ENCODE measurements around the gene ZFPL1.
"Not testable (repeated sequence)": the region's sequence is repeated elsewhere in the genome, so short reads cannot be mapped to it uniquely, and the experiment has no call there.

The ZFPL1 gene

DNA sequence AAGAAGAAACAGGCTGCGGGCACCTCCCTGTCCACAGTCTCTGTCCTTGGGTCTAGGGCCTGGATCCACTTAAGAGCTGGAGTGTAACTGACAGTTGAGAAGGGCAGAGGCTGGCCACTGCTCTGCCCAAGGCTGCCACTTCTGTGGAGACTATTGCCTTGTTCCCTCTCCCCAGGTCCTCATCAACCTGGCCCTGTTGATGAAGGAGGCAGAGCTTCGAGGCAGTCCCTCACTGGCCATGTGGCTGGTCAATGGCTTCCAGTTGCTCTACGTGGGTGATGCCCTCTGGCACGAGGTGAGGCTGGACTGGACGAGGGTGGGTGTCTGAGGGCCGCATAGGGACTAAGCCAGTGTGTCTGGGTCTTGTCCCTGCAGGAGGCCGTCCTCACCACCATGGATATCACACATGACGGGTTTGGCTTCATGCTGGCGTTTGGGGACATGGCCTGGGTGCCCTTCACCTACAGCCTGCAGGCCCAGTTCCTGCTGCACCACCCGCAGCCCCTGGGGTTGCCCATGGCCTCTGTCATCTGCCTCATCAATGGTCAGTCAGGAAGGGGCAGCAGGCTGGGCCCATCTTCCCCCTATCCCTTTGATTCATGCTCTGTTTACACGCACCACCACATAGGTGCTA lies 30.6 kb downstream of the ZFPL1 start:
- no peak for DNase-seq (ENCODE audit: low spot score)

- no peak for DNase-seq (ENCODE audit: low spot score)
Observed at GRCh38 chr11:65115361-65116082, 31.5 kb downstream of the ZFPL1 start.

- no peak for DNase-seq (ENCODE audit: low spot score)
Observed at GRCh38 chr11:65116370-65117205, 32.6 kb downstream of the ZFPL1 start.

DNA sequence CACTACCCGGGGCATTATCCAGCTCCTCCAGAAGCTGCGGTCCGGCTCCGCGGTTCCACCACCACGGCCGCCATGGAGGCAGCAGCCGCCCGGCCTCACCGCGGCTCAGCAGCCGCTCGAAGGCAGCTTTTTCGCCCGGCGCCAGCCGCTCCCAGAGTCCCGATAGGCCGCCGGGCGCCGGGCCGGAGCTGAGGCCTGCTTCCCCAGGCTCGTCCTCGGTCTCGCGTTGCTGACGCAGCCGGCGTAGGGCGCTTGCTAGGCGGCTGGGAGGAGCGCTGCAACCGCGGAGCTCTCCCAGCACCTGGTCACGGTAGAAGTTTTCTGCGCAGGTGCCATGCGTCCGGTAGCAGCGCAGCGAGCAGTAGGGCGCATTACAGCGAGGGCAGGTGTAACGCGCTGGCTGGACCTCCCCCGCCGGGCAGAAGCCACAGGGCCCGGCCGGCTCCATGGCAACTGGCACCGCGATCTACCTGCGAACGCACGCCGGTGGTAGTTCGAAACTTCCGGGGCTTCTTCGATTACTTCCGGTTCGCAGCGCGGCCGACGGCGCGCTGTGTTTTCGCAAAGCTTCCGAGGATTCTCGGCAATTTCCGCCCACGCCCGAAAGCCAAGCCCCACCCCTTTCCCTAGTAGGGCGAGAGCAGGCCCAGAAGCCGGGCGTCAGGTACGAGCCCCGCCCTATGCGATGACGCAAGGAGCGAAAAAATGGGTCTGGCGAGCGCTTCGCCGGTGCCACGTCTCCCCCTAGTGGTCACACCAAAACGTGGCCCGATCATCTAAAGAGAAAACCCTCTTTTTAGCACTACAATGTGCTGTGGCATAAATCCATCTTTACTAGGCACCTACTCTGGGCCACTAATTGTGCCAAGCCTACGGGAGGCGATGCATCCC lies 33.4 kb downstream of the ZFPL1 start, which contains the start of gene ZNHIT2:
Gene ZNHIT2 (minus strand): TSS at position 496 of the 891 bp plus-strand sequence. CDS start 48 bp downstream, at position 448.
- peak; percentile 82 for DNase-seq (ENCODE audit: low spot score)

GRCh38 chr11:65118097-65118837 lies 34.2 kb downstream of the ZFPL1 start:
- DNase-seq (ENCODE audit: low spot score), result no peak

DNA sequence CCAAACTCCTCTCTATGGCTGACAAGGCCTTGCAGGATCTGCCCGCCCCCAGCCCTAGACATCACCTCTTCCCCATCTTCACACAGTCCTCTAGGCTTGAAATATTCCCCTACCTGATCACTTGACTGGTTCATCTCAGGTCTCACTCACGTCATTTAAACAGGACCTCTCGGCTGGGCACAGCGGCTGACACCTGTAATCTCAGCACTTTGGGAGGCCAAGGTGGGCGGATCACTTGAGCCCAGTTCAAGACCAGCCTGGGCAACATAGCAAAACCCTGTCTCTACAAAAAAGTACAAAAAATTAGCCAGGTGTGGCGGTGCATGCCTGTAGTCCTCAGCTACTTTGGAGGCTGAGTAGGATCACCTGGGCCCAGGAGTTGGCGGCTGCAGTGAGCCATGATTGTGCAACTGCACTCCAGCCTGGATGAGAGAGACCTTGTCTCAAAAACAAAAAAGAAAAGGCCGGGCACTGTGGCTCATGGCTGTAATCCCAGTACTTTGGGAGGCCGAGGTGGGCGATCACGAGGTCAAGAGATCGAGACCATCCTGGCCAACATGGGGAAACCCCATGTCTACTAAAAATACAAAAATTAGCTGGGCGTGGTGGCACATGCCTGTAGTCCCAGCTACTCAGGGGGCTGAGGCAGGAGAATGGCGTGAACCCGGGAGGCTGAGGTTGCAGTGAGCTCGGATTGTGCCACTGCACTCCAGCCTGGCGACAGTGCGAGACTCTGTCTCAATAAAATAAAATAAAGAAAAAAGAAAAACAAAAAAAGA lies 35.1 kb downstream of the ZFPL1 start:
- DNase-seq (ENCODE audit: low spot score), result not testable (repeated sequence)

DNA sequence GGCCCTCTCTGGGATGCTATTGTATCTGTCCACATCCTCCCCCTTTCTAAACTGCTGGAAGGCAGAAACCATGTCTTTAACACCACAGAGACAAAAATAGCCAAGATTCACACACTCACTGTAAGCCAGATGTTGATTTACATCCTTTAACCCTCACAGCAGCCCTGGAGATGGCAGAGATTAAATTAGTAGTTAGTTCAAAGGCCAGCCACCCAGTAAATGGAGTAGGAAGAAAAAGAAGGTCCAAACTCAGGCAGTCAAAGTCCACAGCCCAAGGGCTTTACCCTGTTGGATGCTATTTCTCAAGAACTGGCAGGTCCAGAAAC lies 35.6 kb downstream of the ZFPL1 start:
- no peak for DNase-seq (ENCODE audit: low spot score)

GRCh38 chr11:65120831-65121230 lies 36.8 kb downstream of the ZFPL1 start:
- no peak for DNase-seq (ENCODE audit: low spot score)

DNA sequence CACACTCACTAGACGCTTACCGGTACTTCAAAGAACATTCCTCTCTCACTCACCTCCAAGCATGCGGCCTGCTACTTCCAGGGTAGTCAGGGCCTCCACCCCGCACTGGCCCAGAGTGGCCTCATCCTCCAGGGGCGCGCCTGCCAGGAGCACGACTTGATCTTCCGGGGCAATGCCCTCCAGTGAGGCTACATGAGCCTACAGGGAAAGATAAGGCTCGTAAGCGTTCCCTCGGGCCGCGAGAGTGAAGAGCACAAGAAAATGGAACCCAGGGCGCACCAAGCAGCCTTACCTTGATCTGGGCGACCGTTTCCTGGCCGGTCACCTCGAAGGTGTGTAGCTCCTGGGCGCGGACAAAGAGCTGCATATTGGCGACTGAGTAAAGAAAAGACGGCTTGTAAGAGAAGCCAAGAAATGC lies 37.4 kb downstream of the ZFPL1 start:
- no peak for DNase-seq (ENCODE audit: low spot score)

DNA sequence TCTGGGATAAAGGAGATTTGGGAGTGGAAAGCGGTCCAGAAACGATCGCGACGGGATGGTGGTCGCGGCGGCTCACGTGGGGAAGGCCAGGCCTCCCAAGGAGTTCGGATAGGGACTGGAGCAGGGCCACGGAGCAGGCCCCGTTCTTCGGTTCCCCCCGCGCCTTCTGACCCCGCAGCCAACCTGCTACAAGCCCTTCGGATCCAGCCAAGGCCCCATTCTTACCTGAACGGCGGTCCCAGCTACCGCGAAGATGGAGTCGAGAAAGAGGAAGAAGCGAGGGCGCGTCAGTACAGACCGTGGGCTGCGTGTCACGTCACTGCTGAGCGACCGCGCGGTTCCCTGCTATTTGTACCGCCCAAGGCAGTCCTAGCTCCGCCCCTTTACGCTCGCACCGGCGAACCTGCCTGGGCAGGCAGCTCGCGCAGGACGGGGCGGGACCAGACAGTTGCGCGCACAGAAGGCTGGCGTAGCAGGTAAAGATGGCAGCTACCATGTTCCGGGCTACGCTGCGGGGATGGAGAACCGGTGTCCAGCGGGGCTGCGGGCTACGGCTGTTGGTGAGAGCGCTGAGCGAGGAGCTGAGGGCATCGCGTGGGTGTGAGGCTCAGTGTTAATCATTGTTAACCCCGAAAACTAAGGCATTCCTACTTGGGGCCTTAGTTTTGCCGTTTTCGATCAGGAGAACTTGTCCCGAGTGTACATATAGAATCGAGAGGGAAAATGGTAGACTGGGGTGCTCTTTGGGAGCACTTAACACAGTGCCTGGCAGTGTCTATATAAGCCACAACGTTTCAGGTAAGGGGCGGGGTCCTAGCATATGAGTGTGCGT lies 38.1 kb downstream of the ZFPL1 start, which contains the start of the genes FAU and MRPL49:
Gene FAU (minus strand): TSS at position 270 of the 832 bp plus-strand sequence. CDS start 321 bp downstream, outside the sequence.
Gene MRPL49 (plus strand): TSS at position 457 of the 832 bp plus-strand sequence. CDS start 26 bp downstream, at position 483.
- DNase-seq (ENCODE audit: low spot score), result peak; percentile 92

DNA sequence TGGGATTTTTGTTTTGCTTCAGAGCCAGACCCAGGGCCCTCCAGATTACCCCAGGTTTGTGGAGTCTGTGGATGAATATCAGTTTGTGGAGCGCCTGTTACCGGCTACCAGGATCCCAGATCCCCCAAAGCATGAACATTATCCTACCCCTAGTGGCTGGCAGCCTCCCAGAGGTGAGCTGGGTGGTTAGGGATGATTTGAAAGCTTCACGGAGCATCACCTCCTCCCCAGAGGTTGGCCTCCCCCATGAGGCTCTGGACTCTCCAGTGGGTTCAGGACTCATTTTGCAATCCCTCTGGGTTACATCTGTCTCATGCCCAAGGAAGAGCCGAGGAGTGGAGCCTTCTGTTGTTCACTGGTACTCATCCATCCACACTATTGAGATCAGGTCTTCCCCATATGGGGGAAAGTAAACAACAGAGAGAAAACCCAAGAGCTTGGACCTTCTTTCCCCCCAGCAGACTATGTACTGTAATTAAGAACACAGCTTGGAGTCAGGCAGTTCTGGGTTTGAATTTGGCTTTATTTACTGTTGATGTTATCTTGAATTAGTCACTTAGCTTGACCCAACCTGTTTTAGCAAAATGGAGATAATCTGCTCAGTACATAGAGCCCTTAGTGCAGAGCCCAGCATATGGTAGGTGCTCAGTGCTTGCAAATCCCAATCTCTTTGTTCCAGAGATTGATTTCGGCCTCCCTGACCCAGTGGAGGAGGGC lies 40.6 kb downstream of the ZFPL1 start:
- no peak for DNase-seq (ENCODE audit: low spot score)

- no peak for DNase-seq (ENCODE audit: low spot score)
Observed at GRCh38 chr11:65125197-65126056, 41.4 kb downstream of the ZFPL1 start.

- no peak for DNase-seq (ENCODE audit: low spot score)
Observed at GRCh38 chr11:65126624-65127274, 42.7 kb downstream of the ZFPL1 start.

DNA sequence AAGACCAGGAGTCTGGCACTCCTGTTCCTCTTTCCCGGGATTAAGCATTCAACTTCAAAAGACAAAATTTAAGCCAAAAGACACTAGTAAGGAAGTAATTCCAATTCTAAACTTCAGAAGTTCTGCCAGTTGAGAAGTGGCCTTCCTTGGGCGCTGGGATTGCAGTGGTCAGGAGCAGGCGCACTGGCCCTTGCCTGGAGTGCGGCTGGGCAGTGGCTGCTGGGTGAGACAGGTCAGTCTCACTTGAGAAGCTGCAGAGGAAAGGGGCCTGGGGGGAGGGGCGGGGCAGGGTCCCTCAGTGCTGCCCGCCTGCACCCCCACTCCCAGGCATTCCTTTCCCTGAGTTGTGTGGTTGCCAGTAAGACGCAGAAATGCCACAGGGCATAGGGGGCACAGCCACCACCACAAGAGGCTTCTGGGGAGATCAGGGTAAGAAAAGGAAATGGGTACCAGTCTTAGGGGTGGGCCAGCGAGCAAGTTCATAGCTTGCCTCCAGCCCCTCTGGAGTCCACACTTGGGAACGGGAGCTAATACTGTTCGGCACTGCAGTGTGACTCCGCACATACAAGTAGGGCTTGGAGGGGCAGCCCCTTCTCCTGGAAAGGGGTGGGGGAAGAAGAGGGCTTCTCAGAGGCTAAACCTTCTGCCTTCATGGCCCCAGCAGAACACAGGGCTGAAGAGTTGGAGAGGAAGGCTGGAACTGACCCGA lies 43.6 kb downstream of the ZFPL1 start:
- no peak for DNase-seq (ENCODE audit: low spot score)

GRCh38 chr11:65128182-65129145 lies 44.4 kb downstream of the ZFPL1 start:
- DNase-seq (ENCODE audit: low spot score), result no peak

All from HuH-7 (cell line).